Fibroblast of the aortic adventitia (primary cell): ENCODE measurements around the gene PIEZO2. TPM values are rescaled to one million over a fixed set of nuclear protein-coding genes. Genes with fewer than 3 reads are reported as not detected.
"Not testable (repeated sequence)": the region's sequence is repeated elsewhere in the genome, so short reads cannot be mapped to it uniquely, and the experiment has no call there.

Experiments
- DNase-seq: peaks from one replicate; pipeline ENCODE4 v3.0.0-alpha.2; 2010; ENCODE audit warnings: low read depth
- H3K4me3 ChIP-seq: 2 replicates; pipeline ENCODE4 v1.5.1; 2011; ENCODE audit warnings: low read depth, mild to moderate bottlenecking, control low read depth, low read length, moderate library complexity
- small RNA-seq: library from RNA; depleted of rRNA; stranded (forward); fragments of <200 nt; gene quantifications from one replicate; pipeline ENCODE3, GENCODE V24; 2012
- total RNA-seq: library from RNA; depleted of rRNA; stranded (reverse); fragments of >200 nt; gene quantifications from 2 replicates; pipeline ENCODE4 v1.2.3, GENCODE V29; 2012; ENCODE audit warnings: low replicate concordance

PIEZO2 gene
- total RNA-seq, 1 donor = 1.6 TPM

- DNase-seq, H3K4me3 ChIP-seq: not testable (repeated sequence)
These were observed 522.7 kb downstream of the PIEZO2 start for GRCh38 chr18:10626606-10627213.

GRCh38 chr18:10623606-10624005 is 525.8 kb downstream of the PIEZO2 start:
- not testable (repeated sequence) for DNase-seq, H3K4me3 ChIP-seq

- DNase-seq, H3K4me3 ChIP-seq: not testable (repeated sequence)
These were observed 526.4 kb downstream of the PIEZO2 start for GRCh38 chr18:10622982-10623381.

DNA sequence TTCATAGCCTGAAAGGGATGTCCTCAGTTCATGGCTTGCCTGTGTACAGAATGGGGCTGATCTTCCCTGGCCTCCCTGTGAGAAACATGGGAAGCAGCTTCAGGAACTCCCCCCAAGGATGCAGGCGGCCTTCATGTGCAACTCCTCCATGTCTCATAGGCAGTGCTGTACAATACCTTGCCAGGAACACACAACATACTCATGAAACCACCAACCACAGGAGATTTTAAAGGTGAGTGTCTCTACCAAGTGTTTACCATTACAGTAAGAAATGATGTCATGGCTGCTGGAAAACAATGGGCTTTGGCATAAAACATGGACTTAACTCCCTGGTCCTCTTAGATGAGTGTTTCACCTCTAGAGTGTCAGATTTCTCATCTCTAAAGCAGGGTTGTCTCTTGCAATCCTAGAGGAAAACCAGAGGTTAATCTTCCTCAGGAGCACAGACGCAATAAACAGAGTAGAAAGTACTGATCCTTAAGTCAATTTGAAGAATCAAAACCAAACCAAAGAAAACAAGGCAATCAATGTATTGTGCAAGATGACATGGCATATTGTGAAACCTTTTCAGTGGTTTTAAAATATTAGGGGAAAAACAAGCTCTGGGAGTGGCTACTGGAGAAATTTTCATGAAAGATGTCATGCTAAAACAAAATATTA is 528.6 kb downstream of the PIEZO2 start:
- DNase-seq = peak; percentile 10
- not testable (repeated sequence) for H3K4me3 ChIP-seq

Small RNAs within 50 kb of the gene (small RNA-seq; reads per million reads assigned to genes)
- gene AP001180.3 (not detected), gene AP001180.5 (not detected), gene MIR6788 (not detected)
